ENCODE data around the gene INS.

The INS gene

GRCh38 chr11:2160736-2161259, at the start of gene INS:
Gene INS (minus strand): TSS chr11:2161209. CDS start chr11:2160971, 238 bp downstream.
- no peak for DNase-seq

- DNase-seq = no peak
These were observed 49.5 kb upstream of the INS start for GRCh38 chr11:2210366-2211112.

GRCh38 chr11:2209900-2210321, 48.9 kb upstream of the INS start:
- DNase-seq = no peak

GRCh38 chr11:2209370-2209801, 48.4 kb upstream of the INS start:
- DNase-seq = no peak

GRCh38 chr11:2208691-2209369, 47.8 kb upstream of the INS start:
- peak; percentile 7 for DNase-seq

- no peak for DNase-seq
These were observed 47.0 kb upstream of the INS start for GRCh38 chr11:2207773-2208621.

GRCh38 chr11:2207212-2207611, 46.2 kb upstream of the INS start:
- no peak for DNase-seq

- DNase-seq = no peak
These were observed 45.1 kb upstream of the INS start for GRCh38 chr11:2205981-2206690.

- DNase-seq = no peak
These were observed 44.3 kb upstream of the INS start for GRCh38 chr11:2205214-2205720.

- DNase-seq = no peak
These were observed 43.6 kb upstream of the INS start for GRCh38 chr11:2204361-2205213.

GRCh38 chr11:2203440-2204259, 42.6 kb upstream of the INS start:
- no peak for DNase-seq

GRCh38 chr11:2202900-2203439, 42.0 kb upstream of the INS start:
- no peak for DNase-seq

GRCh38 chr11:2202071-2202899, 41.3 kb upstream of the INS start:
- DNase-seq = no peak

- DNase-seq = no peak
These were observed 40.5 kb upstream of the INS start for GRCh38 chr11:2201542-2201941.

GRCh38 chr11:2200957-2201519, 40.0 kb upstream of the INS start:
- DNase-seq = no peak

- DNase-seq = no peak
These were observed 39.5 kb upstream of the INS start for GRCh38 chr11:2200536-2200935.

GRCh38 chr11:2199466-2200341, 38.7 kb upstream of the INS start:
- no peak for DNase-seq
